ENCODE data around the gene MRFAP1L1.

The MRFAP1L1 gene

GRCh38 chr4:6660430-6660829, 49.2 kb downstream of the MRFAP1L1 start:
- no peak for DNase-seq (ENCODE audit: low spot score)

GRCh38 chr4:6659897-6660296, 49.8 kb downstream of the MRFAP1L1 start:
- no peak for DNase-seq (ENCODE audit: low spot score)

- peak; percentile 29 for DNase-seq (ENCODE audit: low spot score)
Observed at GRCh38 chr4:6658597-6659075, 51.0 kb downstream of the MRFAP1L1 start.

GRCh38 chr4:6658209-6658595, 51.5 kb downstream of the MRFAP1L1 start:
- DNase-seq (ENCODE audit: low spot score): peak; percentile 22

Data from cerebellar cortex (tissue), 1 donor.